Activated CD8-positive, alpha-beta T cell treated with anti-CD3 and anti-CD28 coated beads for 36 hours (primary cell): ENCODE results near the gene DCDC2. TPM values are rescaled to one million over a fixed set of nuclear protein-coding genes. Genes with fewer than 3 reads are reported as not detected.
"Not testable (repeated sequence)": the region's sequence is repeated elsewhere in the genome, so short reads cannot be mapped to it uniquely, and the experiment has no call there.

Source experiments
- ATAC-seq: fragments of 200-7000 bp; cut with Tn5 transposase; one replicate; pipeline ENCODE4 v1.10.0; 2021; ENCODE audit warnings: mild to moderate bottlenecking, moderate library complexity
- CTCF ChIA-PET: fragments of 350-600 bp; sonication (Branson Sonifier 250); formaldehyde crosslinking; loops from one replicate; lab custom pipeline; 2021; ENCODE audit warnings: antibody characterized with exemption; lab: Charles Lee
- POLR2A ChIA-PET: fragments of 350-600 bp; sonication (Branson Sonifier 250); formaldehyde crosslinking; loops from one replicate; lab custom pipeline; 2021; ENCODE audit warnings: antibody characterized with exemption; lab: Charles Lee
- DNase-seq: peaks from one replicate; pipeline ENCODE4 v3.0.0-alpha.2; 2020
- H3K27ac Mint-ChIP-seq: one replicate; pipeline ENCODE4 v1.8.0; 2021; ENCODE audit warnings: mild to moderate bottlenecking, mixed read lengths
- H3K27me3 Mint-ChIP-seq: one replicate; pipeline ENCODE4 v1.8.0; 2021; ENCODE audit warnings: mixed read lengths
- H3K36me3 Mint-ChIP-seq: one replicate; pipeline ENCODE4 v1.8.0; 2021; ENCODE audit warnings: low read depth, mixed read lengths
- H3K4me1 Mint-ChIP-seq: one replicate; pipeline ENCODE4 v1.8.0; 2021; ENCODE audit warnings: low read depth, mixed read lengths
- H3K4me3 Mint-ChIP-seq: one replicate; pipeline ENCODE4 v1.8.0; 2021; ENCODE audit warnings: mild to moderate bottlenecking, moderate library complexity, mixed read lengths
- H3K9me3 Mint-ChIP-seq: one replicate; pipeline ENCODE4 v1.8.0; 2021; ENCODE audit warnings: mixed read lengths
- intact Hi-C: fragments of 100-400 bp; cut with micrococcal nuclease; formaldehyde crosslinking; loops from one replicate; pipeline ENCODE4 v1.10.0; 2022
- total RNA-seq, 2 experiments: library from RNA; stranded (reverse); gene quantifications; one replicate each; pipeline ENCODE4 v1.2.3, GENCODE V29; 2021
- TF ChIP-seq, protein P1 (sequence below): fragments of 200-600 bp; IDR thresholded peaks from one replicate; pipeline ENCODE4 v1.8.0; 2022; ENCODE audit warnings: antibody characterized with exemption, mild to moderate bottlenecking

Gene DCDC2
- total RNA-seq, 2 experiments from 2014 or later = not detected

DNA sequence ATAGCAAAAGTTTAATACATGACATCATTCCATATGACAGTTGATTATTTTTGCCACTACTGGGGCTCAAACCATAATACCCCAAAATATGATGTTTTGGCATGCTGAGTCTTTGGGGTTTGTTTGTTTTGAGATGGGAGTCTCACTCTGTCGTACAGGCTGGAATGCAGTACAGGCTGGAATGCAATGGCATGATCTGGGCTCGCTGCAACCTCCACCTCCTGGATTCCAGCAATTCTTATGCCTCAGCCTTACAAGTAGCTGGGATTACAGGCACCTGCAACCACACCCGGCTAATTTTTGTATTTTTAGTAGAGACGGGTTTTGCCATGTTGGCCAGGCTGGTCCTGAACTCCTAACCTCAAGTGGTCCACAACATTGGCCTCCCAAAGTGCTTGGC lies 43.6 kb upstream of the DCDC2 start:
- peaks cover 13% of the 10 kb centered on the region for H3K36me3 Mint-ChIP-seq
- H3K9me3 Mint-ChIP-seq = no peaks in the 10 kb centered on the region
- H3K27ac Mint-ChIP-seq = no peak overlapping the region
- intact Hi-C loops = no loop called here
- H3K4me1 Mint-ChIP-seq = peaks cover 24% of the 10 kb centered on the region
- TF ChIP-seq, protein P1, sequence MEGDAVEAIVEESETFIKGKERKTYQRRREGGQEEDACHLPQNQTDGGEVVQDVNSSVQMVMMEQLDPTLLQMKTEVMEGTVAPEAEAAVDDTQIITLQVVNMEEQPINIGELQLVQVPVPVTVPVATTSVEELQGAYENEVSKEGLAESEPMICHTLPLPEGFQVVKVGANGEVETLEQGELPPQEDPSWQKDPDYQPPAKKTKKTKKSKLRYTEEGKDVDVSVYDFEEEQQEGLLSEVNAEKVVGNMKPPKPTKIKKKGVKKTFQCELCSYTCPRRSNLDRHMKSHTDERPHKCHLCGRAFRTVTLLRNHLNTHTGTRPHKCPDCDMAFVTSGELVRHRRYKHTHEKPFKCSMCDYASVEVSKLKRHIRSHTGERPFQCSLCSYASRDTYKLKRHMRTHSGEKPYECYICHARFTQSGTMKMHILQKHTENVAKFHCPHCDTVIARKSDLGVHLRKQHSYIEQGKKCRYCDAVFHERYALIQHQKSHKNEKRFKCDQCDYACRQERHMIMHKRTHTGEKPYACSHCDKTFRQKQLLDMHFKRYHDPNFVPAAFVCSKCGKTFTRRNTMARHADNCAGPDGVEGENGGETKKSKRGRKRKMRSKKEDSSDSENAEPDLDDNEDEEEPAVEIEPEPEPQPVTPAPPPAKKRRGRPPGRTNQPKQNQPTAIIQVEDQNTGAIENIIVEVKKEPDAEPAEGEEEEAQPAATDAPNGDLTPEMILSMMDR = no peak
- ChIA-PET POLR2A (no interaction called here), CTCF (interaction anchor here (0.9 kb wide), 1 partner anchor 118 kb away, joined by 3 read pairs; no protein-coding TSS in a partner anchor)
- peaks cover 21% of the 10 kb centered on the region for H3K27me3 Mint-ChIP-seq
- ATAC-seq = no peak
- H3K4me3 Mint-ChIP-seq = no peak overlapping the region
- no peak for DNase-seq

- intact Hi-C loops, H3K4me3 Mint-ChIP-seq, ATAC-seq, DNase-seq, H3K27ac Mint-ChIP-seq, H3K36me3 Mint-ChIP-seq, POLR2A ChIA-PET, CTCF ChIA-PET, H3K9me3 Mint-ChIP-seq: not testable (repeated sequence)
- H3K4me1 Mint-ChIP-seq = peaks cover 22% of the 10 kb centered on the region
- peaks cover 25% of the 10 kb centered on the region for H3K27me3 Mint-ChIP-seq
Observed at GRCh38 chr6:24400045-24401039, 42.5 kb upstream of the DCDC2 start.

GRCh38 chr6:24397631-24398030 lies 39.8 kb upstream of the DCDC2 start:
- DNase-seq = no peak
- Mint-ChIP-seq H3K4me3 (no peak overlapping the region), H3K4me1 (peaks cover 5% of the 10 kb centered on the region), H3K9me3 (peaks cover 1% of the 10 kb centered on the region), H3K27me3 (peaks cover 25% of the 10 kb centered on the region), H3K36me3 (no peaks in the 10 kb centered on the region), H3K27ac (no peak overlapping the region)
- CTCF ChIA-PET = no interaction called here
- intact Hi-C loops = loop anchor here (10.0 kb wide), 1 partner anchor 113 kb away; no protein-coding TSS in a partner anchor
- POLR2A ChIA-PET = no interaction called here
- TF ChIP-seq, protein P1 = no peak
- no peak for ATAC-seq

DNA sequence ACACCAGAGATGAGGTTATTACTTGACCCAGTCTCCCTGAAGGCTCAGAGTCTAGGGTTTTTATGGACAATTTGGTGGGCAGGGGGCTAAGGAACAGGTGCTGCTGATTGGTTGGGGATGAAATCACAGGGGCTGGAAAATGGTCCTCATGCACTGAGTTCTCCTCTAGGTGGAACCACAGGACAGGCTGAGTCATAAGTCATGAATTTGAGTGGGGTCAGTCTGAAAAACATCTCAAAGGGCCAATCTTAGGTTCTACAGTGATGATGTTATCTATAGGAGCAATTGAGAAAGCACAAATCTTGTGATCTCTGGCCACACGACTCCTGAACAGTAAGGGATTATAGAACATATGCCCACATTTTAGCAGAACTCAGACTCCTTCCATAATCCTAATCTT lies 39.0 kb upstream of the DCDC2 start:
- H3K4me1 Mint-ChIP-seq = peaks cover 3% of the 10 kb centered on the region
- H3K27ac Mint-ChIP-seq = no peak overlapping the region
- H3K4me3 Mint-ChIP-seq = no peak overlapping the region
- ChIA-PET POLR2A (no interaction called here), CTCF (no interaction called here)
- ATAC-seq (no peak), DNase-seq (no peak)
- peaks cover 25% of the 10 kb centered on the region for H3K27me3 Mint-ChIP-seq
- intact Hi-C loops = loop anchor here (10.0 kb wide), 1 partner anchor 112 kb away; no protein-coding TSS in a partner anchor
- TF ChIP-seq, protein P1 = no peak
- no peaks in the 10 kb centered on the region for H3K36me3 Mint-ChIP-seq
- H3K9me3 Mint-ChIP-seq = peaks cover 1% of the 10 kb centered on the region

DNA sequence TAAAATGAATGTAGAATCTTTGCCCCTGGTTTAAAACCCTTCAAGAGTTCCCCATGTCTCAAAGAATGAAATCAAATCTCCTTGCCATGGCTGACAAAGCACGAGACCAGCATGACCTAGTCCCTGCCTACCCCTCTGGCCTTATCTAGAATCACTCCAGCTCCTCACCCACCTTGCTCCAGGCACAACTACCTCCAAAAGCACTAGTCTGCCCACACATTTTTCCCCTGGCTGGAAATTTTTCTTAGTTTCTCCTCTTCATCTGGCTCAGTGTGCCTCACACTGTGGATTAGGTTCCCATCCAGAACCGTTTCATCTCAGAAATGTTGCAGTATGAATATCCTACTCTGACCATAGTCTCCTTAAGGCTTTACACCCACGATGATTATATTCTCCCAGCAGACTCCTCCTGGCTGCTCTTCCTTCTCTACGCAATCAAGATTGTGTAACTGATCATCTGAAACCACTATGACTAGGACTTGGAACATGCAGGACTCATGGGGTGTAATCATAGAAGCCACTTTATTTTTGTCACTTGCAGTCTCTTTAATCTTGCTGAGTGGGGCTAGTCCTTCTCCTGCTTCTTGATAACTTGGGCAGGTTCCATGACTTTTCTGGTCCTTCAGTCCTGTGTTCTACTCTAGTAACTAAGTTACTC lies 37.0 kb upstream of the DCDC2 start:
- peaks cover 20% of the 10 kb centered on the region for H3K27me3 Mint-ChIP-seq
- DNase-seq (no peak), ATAC-seq (no peak)
- H3K27ac Mint-ChIP-seq = no peak overlapping the region
- peaks cover 6% of the 10 kb centered on the region for H3K4me1 Mint-ChIP-seq
- POLR2A ChIA-PET = no interaction called here
- H3K4me3 Mint-ChIP-seq = no peak overlapping the region
- no peaks in the 10 kb centered on the region for H3K36me3 Mint-ChIP-seq
- intact Hi-C loops = loop anchor here (10.0 kb wide), 1 partner anchor 110 kb away; no protein-coding TSS in a partner anchor
- peaks cover 1% of the 10 kb centered on the region for H3K9me3 Mint-ChIP-seq
- TF ChIP-seq, protein P1 = no peak
- CTCF ChIA-PET = interaction anchor here (1.1 kb wide), 1 partner anchor 112 kb away, joined by 3 read pairs; no protein-coding TSS in a partner anchor
